G401 (cell line): ENCODE measurements around the gene DHX9. TPM values are rescaled to one million over a fixed set of nuclear protein-coding genes. Genes with fewer than 3 reads are reported as not detected.

Experiments used
- DNase-seq: peaks from one replicate; pipeline ENCODE4 v3.0.0-alpha.2; 2015; ENCODE audit warnings: low spot score
- in situ Hi-C: cut with HindIII; loops from 2 replicates; pipeline ENCODE4 v1.10.0; 2016; ENCODE audit warnings: low sequenced_read_pairs, mixed read lengths
- total RNA-seq: library from RNA; depleted of rRNA; stranded (reverse); fragments of >200 nt; shearing (Covaris generic); gene quantifications from 2 replicates; pipeline ENCODE4 v1.2.3, GENCODE V29; 2014; rRNA removed

Gene DHX9
- total RNA-seq: 237 and 290 TPM in 2 replicates

DNA sequence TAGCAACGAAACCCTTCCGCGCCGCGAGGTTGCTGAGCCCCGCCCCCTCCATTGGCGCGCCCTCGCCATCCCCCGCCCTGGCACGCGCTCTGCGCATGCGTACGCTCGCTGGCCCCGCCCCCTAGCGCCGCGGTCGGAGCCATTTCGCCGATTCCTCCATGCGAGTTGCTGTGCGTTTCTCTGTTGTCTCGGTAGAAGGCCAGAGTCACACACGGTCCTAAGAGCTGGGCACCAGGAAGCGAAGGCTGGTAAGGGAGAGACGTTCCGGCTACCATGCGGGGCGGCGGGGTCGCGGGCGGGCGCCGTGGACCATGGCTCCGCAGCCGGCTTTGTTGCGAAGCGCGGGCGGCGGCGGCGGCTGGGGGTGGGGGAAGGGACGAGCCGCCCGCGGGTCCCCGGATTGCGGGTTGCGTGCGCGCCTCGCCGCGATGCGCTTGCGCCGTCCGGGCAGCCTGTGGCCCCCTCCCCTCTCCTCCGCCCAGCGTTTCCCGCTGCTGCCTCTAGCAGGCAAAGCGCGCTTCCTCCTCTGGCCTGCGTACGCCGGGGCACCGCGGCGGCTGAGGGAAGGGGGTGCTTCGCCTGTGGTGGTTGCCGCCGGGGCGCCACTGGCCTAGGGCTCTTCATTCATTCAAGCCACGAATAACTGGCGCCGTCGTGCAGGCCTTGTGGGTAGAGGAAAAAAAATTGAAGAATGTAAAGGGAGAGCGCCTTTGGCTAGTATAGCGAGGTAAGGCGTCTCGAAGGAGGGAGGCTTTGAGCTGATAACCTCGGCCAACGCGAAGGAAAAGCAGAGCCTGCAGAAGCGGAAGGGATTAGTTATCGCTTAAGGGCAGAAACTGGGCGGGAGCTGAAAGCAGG is at the start of gene DHX9:
Gene DHX9 (plus strand): TSS at position 139 of the 858 bp plus-strand sequence. CDS start 3,220 bp downstream, outside the sequence.
- in situ Hi-C loops: no loop called here
- peak; percentile 92 for DNase-seq

DNA sequence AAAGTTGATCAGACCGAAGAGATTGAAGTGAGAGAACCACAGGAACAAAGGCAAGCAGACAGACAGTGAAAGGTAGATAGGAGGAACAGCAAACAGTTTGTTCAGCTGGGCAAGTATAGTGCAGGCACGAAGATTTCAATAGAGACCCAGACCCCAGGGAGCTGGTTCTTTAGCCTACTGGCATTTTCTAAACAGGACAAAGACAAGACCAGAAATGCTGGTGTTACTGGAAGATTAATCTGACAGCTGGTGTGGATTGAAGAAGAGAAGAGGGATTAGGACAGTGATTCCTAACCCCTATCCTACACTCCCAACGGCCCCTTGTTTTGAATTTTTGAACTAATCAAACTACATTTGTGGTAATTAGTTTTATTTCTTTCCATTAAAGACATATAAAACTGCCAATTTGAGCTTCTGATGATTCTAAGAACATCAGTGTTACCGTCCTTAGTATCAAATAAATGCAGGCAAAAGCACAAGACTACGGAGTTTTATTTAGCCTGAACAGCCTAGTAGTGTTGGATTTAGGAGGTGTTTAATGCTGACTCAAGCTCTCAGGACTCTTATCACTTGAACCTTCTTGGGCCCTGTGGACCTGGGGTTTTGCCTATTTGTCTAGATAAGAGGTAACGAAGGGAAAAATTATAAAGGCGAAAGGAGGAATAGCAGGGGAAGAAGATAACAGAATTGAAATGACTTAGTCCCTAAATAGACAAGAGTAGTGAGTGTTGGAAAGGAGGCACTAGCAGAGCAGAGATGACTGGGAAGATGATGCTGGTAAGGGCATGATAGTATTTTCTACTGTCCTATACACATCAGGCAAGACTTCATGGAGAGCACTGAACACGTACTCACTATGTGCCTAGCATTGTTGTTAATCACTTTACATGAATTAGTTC is 47.6 kb upstream of the DHX9 start:
- DNase-seq: no peak
- in situ Hi-C loops: no loop called here

DNA sequence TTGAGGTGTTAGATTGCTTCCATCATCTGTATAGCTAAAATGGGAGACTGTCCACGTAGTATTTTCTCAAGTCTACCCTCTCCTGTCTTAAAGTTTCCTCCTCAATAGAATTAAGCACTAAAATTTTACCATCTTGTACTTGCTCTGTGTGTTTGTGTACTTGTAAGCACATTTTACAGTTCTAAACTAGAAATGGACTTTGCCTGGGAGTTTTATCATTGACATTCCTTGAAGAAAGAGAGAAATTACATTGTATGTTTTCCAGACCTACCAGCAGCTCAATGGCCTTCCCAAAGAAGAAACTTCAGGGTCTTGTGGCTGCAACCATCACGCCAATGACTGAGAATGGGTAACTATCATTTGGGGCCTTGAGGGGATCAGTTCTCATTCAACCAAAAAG is 45.1 kb upstream of the DHX9 start:
- no peak for DNase-seq
- in situ Hi-C loops: no loop called here

- no peak for DNase-seq
- in situ Hi-C loops: no loop called here
Measured at GRCh38 chr1:182794676-182795201, 44.4 kb upstream of the DHX9 start.

DNA sequence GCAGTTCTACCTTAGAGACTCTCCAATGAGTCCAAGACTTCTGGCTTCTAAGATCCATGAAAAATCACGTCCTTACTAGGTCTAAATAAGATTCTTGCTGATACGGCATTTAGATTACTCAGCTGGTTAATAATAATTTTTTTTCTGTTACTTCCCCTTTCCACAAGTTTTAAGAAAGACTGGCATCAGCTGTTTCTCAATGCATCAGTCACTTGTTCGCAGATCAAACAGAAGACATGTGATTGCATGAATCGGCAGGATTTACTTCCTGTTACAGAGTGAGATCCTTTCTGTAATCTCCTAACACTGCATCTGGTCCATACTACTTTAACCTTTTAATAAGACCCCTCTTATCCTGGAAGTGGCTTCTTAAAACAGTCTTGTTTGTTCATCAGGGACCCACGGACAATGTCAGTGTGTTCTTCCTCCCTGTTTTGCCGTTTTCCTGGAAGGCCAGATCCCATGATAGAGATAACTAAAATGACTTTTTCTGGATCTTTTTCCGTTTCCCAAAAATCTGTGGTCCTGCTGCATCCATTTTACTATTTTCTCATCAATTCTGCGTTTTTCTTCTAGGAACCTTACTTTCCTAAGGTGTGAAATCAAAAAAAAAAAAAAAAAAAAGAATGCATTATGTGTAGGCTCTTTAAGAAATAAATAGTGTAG is 43.5 kb upstream of the DHX9 start:
- no peak for DNase-seq

DNA sequence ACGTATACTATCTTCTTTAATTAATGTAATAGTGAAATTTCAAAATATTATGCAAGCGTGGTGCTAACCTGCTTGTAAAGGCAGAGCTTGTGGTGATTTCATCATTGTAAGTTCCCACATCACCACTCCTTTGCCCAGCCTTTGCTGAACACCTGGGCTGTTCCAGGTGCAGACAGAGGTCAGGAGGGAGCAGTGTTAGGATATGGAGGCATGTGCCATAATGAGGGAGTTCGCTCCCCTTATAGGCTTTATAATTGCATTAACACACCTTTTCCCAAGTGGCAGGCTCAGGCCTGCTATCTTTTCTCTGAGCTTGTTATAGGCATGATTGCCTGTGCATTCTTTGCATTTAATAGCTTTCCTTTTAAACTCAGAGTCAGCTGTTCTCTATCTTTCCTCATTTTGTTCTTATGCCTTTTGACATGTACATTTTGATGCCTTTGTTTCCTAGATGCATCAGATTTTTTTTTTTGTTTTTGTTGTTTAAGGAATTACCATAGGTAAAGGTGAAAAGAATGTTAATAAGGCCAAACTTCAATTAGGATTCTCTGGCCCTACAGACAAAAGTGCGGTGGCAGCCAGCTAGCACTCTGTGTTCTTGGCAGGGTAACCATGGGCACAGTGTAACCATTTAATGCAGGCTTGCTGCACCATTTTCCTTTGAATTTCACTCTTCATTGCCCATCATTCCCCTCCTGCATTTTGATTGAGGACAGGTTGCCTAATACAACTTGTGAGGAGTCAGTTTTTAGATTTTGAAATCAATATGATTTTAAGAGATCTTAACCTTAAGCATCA is 36.9 kb upstream of the DHX9 start:
- in situ Hi-C loops: no loop called here
- DNase-seq: peak; percentile 34

More for the DNA sequence above, 43.5 kb upstream of the DHX9 start:
- in situ Hi-C loops: no loop called here

DNA sequence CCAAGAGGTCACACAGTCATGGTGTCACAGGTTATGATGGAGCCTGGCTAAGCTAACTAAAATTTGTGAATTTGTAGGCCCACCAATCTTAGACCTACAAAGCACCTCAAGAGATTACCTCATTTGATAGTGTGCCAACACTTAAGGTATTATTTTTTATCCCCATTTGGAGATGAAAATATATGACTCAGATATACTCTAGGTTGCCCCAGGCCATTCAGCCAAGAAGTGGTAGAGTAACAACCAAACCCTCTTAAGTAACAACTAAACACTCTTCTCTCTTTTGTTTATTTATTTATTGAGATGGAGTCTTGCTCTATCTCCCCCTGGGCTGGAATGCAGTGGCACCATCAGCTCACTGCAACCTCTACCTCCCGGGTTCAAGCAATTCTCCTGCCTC is 35.3 kb upstream of the DHX9 start:
- no peak for DNase-seq
- in situ Hi-C loops: no loop called here

- in situ Hi-C loops: no loop called here
- DNase-seq: no peak
Measured at GRCh38 chr1:182806015-182806678, 33.0 kb upstream of the DHX9 start.

- DNase-seq: no peak
- in situ Hi-C loops: no loop called here
Measured at GRCh38 chr1:182807907-182808306, 31.2 kb upstream of the DHX9 start.

DNA sequence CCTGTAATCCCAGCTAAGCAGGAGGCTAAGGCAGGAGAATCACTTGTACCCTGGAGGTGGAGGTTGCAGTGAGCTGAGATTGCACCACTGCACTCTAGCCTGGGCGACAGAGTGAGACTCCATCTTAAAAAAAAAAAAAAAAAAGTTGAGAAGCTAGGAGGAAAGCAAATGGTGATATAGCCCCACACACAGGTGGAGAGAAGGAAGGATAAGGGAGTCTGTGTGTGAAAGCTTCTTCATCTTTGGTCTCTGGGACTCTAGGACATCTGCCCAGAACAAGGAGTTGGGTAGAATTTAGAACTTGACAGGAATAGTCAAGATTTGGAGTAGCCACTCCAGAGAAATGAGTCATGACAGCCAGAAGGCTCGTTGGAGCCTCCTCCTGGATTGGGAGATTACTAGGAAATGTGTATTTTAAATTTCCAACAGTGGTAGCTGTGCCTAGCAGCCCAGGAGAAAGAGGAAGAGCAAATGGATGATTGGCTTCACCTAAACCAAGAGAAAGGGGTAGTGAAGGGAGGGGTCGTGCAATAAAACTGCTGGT is 29.7 kb upstream of the DHX9 start:
- no peak for DNase-seq

GRCh38 chr1:182811975-182812722 is 27.0 kb upstream of the DHX9 start:
- in situ Hi-C loops: no loop called here
- peak; percentile 26 for DNase-seq

More for the DNA sequence above, 29.7 kb upstream of the DHX9 start:
- in situ Hi-C loops: no loop called here

GRCh38 chr1:182816863-182817262 is 22.3 kb upstream of the DHX9 start:
- in situ Hi-C loops: no loop called here
- DNase-seq: no peak

DNA sequence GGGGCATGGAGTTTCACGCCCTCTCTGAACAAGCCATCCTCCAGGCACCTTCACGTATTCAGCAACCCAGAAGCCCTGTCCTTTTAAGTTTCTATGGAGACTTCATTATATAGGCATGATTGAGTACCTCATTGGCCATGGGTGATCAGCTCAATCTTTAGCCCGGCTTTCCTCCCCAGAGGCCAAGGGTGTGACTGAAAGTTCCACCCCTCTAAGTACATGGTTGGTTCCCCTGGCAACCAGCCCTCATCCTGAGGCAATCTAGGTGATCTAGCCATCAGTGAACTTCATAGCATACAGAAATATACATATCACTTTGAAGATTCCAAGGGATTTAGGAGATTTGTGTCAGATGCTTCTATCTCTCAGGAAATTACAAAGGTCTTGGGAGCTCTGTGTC is 21.3 kb upstream of the DHX9 start:
- in situ Hi-C loops: no loop called here
- no peak for DNase-seq

DNA sequence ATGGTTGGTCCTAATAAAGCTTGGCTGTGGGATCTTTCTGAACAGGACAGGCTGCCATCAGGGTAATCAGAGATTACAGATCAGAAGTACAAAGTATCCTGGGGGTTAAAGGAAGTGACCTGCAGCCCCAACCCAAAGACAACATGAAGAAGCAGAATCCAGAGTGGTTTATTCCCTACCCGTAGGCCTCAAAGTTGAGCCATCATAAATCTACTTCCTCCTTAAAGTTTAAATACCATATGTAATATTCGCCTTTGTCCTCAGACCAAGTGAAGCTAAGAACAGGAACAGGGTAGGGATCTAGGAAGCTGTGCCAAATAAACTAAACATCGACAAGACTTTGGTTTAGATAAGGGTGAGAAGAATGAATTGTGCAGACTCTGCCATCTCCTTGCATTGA is 15.9 kb upstream of the DHX9 start:
- DNase-seq: no peak
- in situ Hi-C loops: loop anchor here (10.0 kb wide), 1 partner anchor 228 kb away; no protein-coding TSS in a partner anchor

GRCh38 chr1:182826892-182827291 is 12.3 kb upstream of the DHX9 start:
- in situ Hi-C loops: loop anchor here (10.0 kb wide), 1 partner anchor 232 kb away; no protein-coding TSS in a partner anchor
- DNase-seq: no peak

- no peak for DNase-seq
- in situ Hi-C loops: loop anchor here (10.0 kb wide), 1 partner anchor 235 kb away; no protein-coding TSS in a partner anchor
Measured at GRCh38 chr1:182829285-182829932, 9.7 kb upstream of the DHX9 start.
